Omental fat pad (tissue), 4 donors: Measurements from ENCODE around the gene GABPB1. TPM values are rescaled to one million over a fixed set of nuclear protein-coding genes. Genes with fewer than 3 reads are reported as not detected.

Experiments used
- ATAC-seq: fragments of 150-250 bp; one replicate; pipeline ENCODE4 v1.9.1; 2016; ENCODE audit warnings: mild to moderate bottlenecking, moderate library complexity; ENCODE audit not compliant: low FRiP score
- DNase-seq: peaks from one replicate; pipeline ENCODE4 v3.0.0-alpha.2; 2019; ENCODE audit warnings: low spot score
- CTCF ChIP-seq, 3 donors: fragments of 450-650 bp; IDR thresholded peaks; one replicate each; pipeline ENCODE4 v1.5.1; 2016 to 2017; ENCODE audit warnings: antibody characterized with exemption in 3 of 3, mild to moderate bottlenecking in 3 of 3, moderate library complexity in 2 of 3
- total RNA-seq, 4 donors: library from RNA; depleted of rRNA; stranded (reverse); fragments of >200 nt; gene quantifications; one replicate each; pipeline ENCODE4 v1.1.0, GENCODE V29; 2016

Gene GABPB1
- total RNA-seq, 4 donors from 2014 or later, result 16.8 to 55.5 (median 30.6) TPM

- no peak for DNase-seq
- no peak for ATAC-seq
- no peak for TF ChIP-seq CTCF (IDR thresholded peaks at IDR 0.05)
Measured at GRCh38 chr15:50328116-50328515, 26.9 kb downstream of the GABPB1 start.

GRCh38 chr15:50321680-50322210 lies 33.3 kb downstream of the GABPB1 start:
- no peak for TF ChIP-seq CTCF (IDR thresholded peaks at IDR 0.05)
- ATAC-seq, result no peak
- no peak for DNase-seq

- ATAC-seq (no peak), DNase-seq (no peak)
- TF ChIP-seq CTCF (IDR thresholded peaks at IDR 0.05), result no peak
Measured at GRCh38 chr15:50320504-50320903, 34.5 kb downstream of the GABPB1 start.

- ATAC-seq, result no peak
- DNase-seq, result no peak
Measured at GRCh38 chr15:50318697-50319096, 36.3 kb downstream of the GABPB1 start.

GRCh38 chr15:50315814-50316630 lies 39.0 kb downstream of the GABPB1 start:
- TF ChIP-seq CTCF (IDR thresholded peaks at IDR 0.05), result no peak
- no peak for DNase-seq
- no peak for ATAC-seq

More at GRCh38 chr15:50318697-50319096, 36.3 kb downstream of the GABPB1 start:
- TF ChIP-seq CTCF (IDR thresholded peaks at IDR 0.05), result no peak

GRCh38 chr15:50312636-50313035 lies 42.4 kb downstream of the GABPB1 start:
- ATAC-seq, result no peak
- no peak for DNase-seq
- TF ChIP-seq CTCF (IDR thresholded peaks at IDR 0.05), result no peak

GRCh38 chr15:50307799-50308198 lies 47.2 kb downstream of the GABPB1 start:
- no peak for TF ChIP-seq CTCF (IDR thresholded peaks at IDR 0.05)
- ATAC-seq (no peak), DNase-seq (no peak)
